A549 treated with CORT108297 at 1 μM for 4 hours (cell line): ENCODE measurements around the gene SLX4. TPM values are rescaled to one million over a fixed set of nuclear protein-coding genes. Genes with fewer than 3 reads are reported as not detected.

ENCODE experiments used
- total RNA-seq: library from RNA; stranded (reverse); fragments of 200-300 nt; extraction: Qiagen RNA extraction; gene quantifications from 5 replicates; pipeline ENCODE4 v1.2.3, GENCODE V29; 2022

Gene SLX4
- 4.1 to 5.6 TPM (median 4.7 TPM) in 5 replicates for total RNA-seq

GRCh38 chr16:3611146-3611975 is at the start of gene SLX4:
SLX4 (minus strand) TSS chr16:3611606; CDS start chr16:3608964, 2,642 bp downstream.

GRCh38 chr16:3654249-3654991 is 43.0 kb upstream of the SLX4 start, which contains the start of gene DNASE1:
DNASE1 (plus strand) TSS chr16:3654691; CDS start chr16:3655374, 683 bp downstream.

GRCh38 chr16:3577302-3577752 is 34.1 kb downstream of the SLX4 start, which contains the start of gene NLRC3:
NLRC3 (minus strand) TSS chr16:3577403; CDS start chr16:3565036, 12,367 bp downstream.

Other genes starting within 250 kb of the SLX4 start
- 10.7 to 18.4 TPM (median 15.1 TPM) in 5 replicates for gene ZSCAN32, start 210.6 kb downstream of the SLX4 start, total RNA-seq
- gene ZNF174, start 210.4 kb downstream of the SLX4 start, total RNA-seq, result 11.4 to 13.7 TPM (median 13.1 TPM) in 5 replicates
- 0.82 to 1.1 TPM (median 0.95 TPM) in 5 replicates for gene ZNF597, start 168.1 kb downstream of the SLX4 start, total RNA-seq
- 46.0 to 56.4 TPM (median 55.2 TPM) in 5 replicates for gene NAA60, start 167.9 kb downstream of the SLX4 start, total RNA-seq
- gene C16orf90, start 116.1 kb downstream of the SLX4 start, total RNA-seq, result not detected in 5 replicates
- gene CLUAP1, start 110.6 kb downstream of the SLX4 start, total RNA-seq, result 18.8 to 23.2 TPM (median 21.7 TPM) in 5 replicates
- 0.01 to 0.05 TPM (median 0.02 TPM) in 4 of 5 replicates, not detected in the other for gene NLRC3, start 34.2 kb downstream of the SLX4 start, total RNA-seq
- gene DNASE1, start 43.1 kb upstream of the SLX4 start, total RNA-seq, result 2.8 to 5.7 TPM (median 4.2 TPM) in 5 replicates
- gene TRAP1, start 105.9 kb upstream of the SLX4 start, total RNA-seq, result 115 to 143 TPM (median 140 TPM) in 5 replicates